Uterus (tissue), 4 donors: ENCODE results near the gene TPH2. TPM values are rescaled to one million over a fixed set of nuclear protein-coding genes. Genes with fewer than 3 reads are reported as not detected.
A peak's percentile ranks its signal among the peaks of the same experiment; 100 is the strongest.

Source experiments
- DNase-seq, 2 donors: peaks; one replicate each; pipeline ENCODE4 v3.0.0-alpha.2; 2019 to 2020
- H3K27ac ChIP-seq, 2 donors: fragments of 200-600 bp; sonication (generic); 1 replicate in 1 of 2; 2 replicates in 1 of 2; pipeline ENCODE4 v1.5.1; 2016 to 2018
- H3K27me3 ChIP-seq, 2 donors: fragments of 200-600 bp; sonication (generic); one replicate each; pipeline ENCODE4 v1.5.1; 2018 to 2019; ENCODE audit warnings: control low read depth in 1 of 2
- H3K36me3 ChIP-seq, 2 donors: fragments of 200-600 bp; sonication (generic); one replicate each; pipeline ENCODE4 v1.5.1; 2019; ENCODE audit warnings: control low read depth in 1 of 2
- H3K4me1 ChIP-seq, 2 donors: fragments of 200-600 bp; sonication (generic); one replicate each; pipeline ENCODE4 v1.5.1; 2018 to 2019; ENCODE audit warnings: control low read depth in 1 of 2
- H3K4me3 ChIP-seq, 2 donors: fragments of 200-600 bp; sonication (generic); 1 replicate in 1 of 2; 2 replicates in 1 of 2; pipeline ENCODE4 v1.5.1; 2018 to 2019; ENCODE audit warnings: mild to moderate bottlenecking in 1 of 2
- H3K9me3 ChIP-seq, 2 donors: fragments of 200-600 bp; sonication (generic); one replicate each; pipeline ENCODE4 v1.5.1; 2019; ENCODE audit warnings: control low read depth in 1 of 2
- POLR2A ChIP-seq, 2 donors: fragments of 450-650 bp; IDR thresholded peaks; one replicate each; pipeline ENCODE4 v1.6.1; 2016; ENCODE audit warnings: antibody characterized with exemption in 2 of 2, mild to moderate bottlenecking in 1 of 2, moderate library complexity in 1 of 2
- intact Hi-C: fragments of 100-400 bp; cut with DNase I; formaldehyde crosslinking; loops from one replicate; pipeline ENCODE4 v1.15.1; 2023; ENCODE audit warnings: low total_unique reads
- total RNA-seq, 4 donors: library from RNA; depleted of rRNA in 3 of 4; stranded (reverse); fragments of >200 nt in 3 of 4; gene quantifications; one replicate each; pipeline versions ENCODE4 v1.1.0 to v1.2.4, GENCODE V29; 2014 to 2023
- TF ChIP-seq, protein P1 (sequence below), 4 experiments: fragments of 200-600 bp in 2 of 4; fragments of 450-650 bp in 2 of 4; sonication (generic) in 2 of 4; IDR thresholded peaks; one replicate each; pipeline ENCODE4 v1.5.1; 2016 to 2019; ENCODE audit warnings: antibody characterized with exemption in 4 of 4, mild to moderate bottlenecking in 2 of 4, moderate library complexity in 1 of 4
- donor health status: DM: yes; HTN: yes; CAD: no.

The TPH2 gene
- total RNA-seq = not detected

DNA sequence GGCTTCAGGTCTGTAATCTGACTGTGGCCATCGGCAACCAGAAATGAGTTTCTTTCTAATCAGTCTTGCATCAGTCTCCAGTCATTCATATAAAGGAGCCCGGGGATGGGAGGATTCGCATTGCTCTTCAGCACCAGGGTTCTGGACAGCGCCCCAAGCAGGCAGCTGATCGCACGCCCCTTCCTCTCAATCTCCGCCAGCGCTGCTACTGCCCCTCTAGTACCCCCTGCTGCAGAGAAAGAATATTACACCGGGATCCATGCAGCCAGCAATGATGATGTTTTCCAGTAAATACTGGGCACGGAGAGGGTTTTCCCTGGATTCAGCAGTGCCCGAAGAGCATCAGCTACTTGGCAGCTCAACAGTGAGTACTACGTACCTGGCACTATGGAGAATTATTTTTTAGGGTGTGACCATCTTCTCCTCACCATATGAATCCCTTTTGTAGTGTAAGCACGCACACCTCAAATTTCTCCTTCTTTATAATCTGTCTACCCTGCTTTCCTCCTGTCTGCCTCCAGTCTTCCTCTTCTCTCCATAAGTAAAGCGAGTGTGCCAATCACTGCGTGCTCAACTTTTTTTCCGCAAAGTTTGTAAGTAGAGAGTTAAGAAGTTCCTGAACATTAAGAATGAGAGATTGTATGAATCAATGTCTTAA lies at the start of gene TPH2:
TPH2 (plus strand) TSS at position 118 of the 658 bp plus-strand sequence; CDS start at position 260, 142 bp downstream.
- Histone ChIP-seq H3K27me3 (peaks cover 0 to 5% of the 10 kb centered on the region in 2 donors), H3K4me1 (no peaks in the 10 kb centered on the region), H3K9me3 (no peaks in the 10 kb centered on the region), H3K27ac (no peak within 1 kb of the TSS), H3K4me3 (no peak within 1 kb of the TSS), H3K36me3 (no peaks in the 10 kb centered on the region)
- DNase-seq = no peak
- intact Hi-C loops = no loop called here
- no peak for TF ChIP-seq POLR2A (IDR thresholded peaks at IDR 0.05)
- TF ChIP-seq, protein P1, sequence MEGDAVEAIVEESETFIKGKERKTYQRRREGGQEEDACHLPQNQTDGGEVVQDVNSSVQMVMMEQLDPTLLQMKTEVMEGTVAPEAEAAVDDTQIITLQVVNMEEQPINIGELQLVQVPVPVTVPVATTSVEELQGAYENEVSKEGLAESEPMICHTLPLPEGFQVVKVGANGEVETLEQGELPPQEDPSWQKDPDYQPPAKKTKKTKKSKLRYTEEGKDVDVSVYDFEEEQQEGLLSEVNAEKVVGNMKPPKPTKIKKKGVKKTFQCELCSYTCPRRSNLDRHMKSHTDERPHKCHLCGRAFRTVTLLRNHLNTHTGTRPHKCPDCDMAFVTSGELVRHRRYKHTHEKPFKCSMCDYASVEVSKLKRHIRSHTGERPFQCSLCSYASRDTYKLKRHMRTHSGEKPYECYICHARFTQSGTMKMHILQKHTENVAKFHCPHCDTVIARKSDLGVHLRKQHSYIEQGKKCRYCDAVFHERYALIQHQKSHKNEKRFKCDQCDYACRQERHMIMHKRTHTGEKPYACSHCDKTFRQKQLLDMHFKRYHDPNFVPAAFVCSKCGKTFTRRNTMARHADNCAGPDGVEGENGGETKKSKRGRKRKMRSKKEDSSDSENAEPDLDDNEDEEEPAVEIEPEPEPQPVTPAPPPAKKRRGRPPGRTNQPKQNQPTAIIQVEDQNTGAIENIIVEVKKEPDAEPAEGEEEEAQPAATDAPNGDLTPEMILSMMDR (IDR thresholded peaks at IDR 0.05) = peak in 1 of 4 experiments; percentile 10

DNA sequence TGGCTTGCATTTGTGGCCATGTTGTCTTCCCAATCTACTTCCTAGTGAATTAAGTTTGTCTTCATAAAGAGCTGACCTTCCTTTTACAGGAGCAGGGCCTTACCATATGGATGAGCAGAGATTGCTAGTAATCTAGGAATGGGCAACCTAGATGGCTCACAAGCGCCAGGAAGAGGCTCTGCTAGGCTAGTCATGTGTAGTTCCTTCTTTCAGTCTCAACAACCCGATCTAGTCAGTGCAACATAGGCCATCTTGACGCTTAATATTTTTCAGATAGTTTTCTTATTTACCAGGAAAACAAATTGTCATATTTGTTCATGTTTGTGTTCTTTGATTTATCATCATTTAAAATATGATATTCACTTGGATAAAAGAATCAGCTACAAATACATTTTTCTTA lies 48.2 kb upstream of the TPH2 start:
- no peak overlapping the region for H3K4me3 ChIP-seq
- intact Hi-C loops = no loop called here
- DNase-seq = no peak
- H3K27ac ChIP-seq = no peak overlapping the region
- no peaks in the 10 kb centered on the region for H3K27me3 ChIP-seq
- no peaks in the 10 kb centered on the region for H3K4me1 ChIP-seq
- TF ChIP-seq, protein P1 (IDR thresholded peaks at IDR 0.05) = no peak
- no peak for TF ChIP-seq POLR2A (IDR thresholded peaks at IDR 0.05)
- H3K9me3 ChIP-seq = no peaks in the 10 kb centered on the region
- H3K36me3 ChIP-seq = no peaks in the 10 kb centered on the region

DNA sequence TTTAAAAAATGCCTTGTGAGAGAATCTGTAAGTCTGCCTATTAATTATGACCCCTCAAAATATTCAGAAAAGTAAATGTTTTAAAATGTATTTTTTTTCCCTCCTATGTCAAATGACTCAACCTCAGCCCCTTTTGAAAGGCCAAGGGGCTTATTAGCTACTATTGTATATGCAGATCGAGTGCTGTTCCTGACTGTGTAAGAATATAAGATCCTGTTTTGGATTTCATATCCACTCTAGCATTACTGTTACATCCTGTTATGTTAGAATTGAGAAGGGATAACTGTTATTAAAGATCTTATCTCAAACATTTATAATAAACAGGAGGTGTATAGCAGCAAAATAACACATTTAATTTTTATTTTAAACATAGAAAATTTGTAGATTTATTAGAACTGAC lies 46.6 kb upstream of the TPH2 start:
- intact Hi-C loops = no loop called here
- Histone ChIP-seq H3K27ac (no peak overlapping the region), H3K9me3 (no peaks in the 10 kb centered on the region), H3K4me3 (no peak overlapping the region), H3K4me1 (no peaks in the 10 kb centered on the region), H3K27me3 (no peaks in the 10 kb centered on the region), H3K36me3 (no peaks in the 10 kb centered on the region)
- no peak for TF ChIP-seq POLR2A (IDR thresholded peaks at IDR 0.05)
- DNase-seq = no peak

DNA sequence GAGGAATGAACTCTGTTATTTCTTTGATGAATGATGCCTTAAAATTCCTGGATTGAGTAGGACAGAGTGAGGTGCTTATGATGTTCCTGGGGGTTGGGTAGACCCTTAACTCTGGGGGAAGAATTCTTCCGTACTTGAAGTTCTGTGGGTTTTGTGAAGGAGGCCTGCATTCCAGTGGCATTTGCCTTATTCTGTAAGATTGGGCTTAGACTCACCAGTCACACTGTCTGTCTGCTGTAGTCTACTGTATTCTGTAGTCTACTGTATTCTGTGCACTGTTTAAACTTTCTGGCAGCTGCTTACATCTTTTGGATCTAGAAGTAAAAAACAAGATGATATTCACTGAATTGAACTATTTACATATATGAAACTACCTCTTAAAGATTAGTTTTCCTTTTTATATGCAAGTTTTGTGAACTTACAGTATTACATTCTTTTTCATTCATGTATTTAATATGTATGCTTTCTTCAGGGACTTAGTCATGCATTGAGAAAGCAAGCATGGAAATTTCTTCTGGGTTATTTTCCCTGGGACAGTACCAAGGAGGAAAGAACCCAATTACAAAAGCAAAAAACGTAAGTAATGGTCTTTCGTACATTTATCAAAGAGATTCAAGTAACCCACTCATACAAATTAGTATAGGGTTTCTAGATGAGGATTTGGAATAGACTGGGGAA lies 42.3 kb upstream of the TPH2 start:
- DNase-seq = no peak
- intact Hi-C loops = no loop called here
- Histone ChIP-seq H3K27ac (no peak overlapping the region), H3K4me3 (no peak overlapping the region), H3K27me3 (no peaks in the 10 kb centered on the region), H3K9me3 (no peaks in the 10 kb centered on the region), H3K4me1 (no peaks in the 10 kb centered on the region), H3K36me3 (no peaks in the 10 kb centered on the region)
- TF ChIP-seq, protein P1 (IDR thresholded peaks at IDR 0.05) = no peak
- TF ChIP-seq POLR2A (IDR thresholded peaks at IDR 0.05) = no peak

DNA sequence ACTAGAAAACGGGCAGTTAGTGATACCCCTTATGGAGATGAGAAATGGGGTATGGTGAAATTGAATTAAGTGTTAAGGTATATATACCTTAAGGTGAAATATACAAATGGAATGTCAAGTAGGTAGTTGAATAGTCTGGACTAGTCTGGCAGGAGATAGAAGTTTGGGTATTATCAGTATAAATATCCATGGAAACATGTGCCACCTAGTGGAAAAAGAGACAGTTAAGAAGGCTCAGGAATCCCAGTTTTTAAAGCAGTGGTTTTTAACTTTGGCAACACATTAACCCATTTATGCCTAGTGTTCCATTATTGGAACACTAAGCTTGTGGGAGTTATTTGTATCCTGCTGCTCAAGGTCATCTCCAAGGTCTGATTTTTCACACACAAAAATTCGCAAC lies 38.6 kb upstream of the TPH2 start:
- H3K9me3 ChIP-seq = no peaks in the 10 kb centered on the region
- no peak for TF ChIP-seq POLR2A (IDR thresholded peaks at IDR 0.05)
- TF ChIP-seq, protein P1 (IDR thresholded peaks at IDR 0.05) = no peak
- H3K36me3 ChIP-seq = no peaks in the 10 kb centered on the region
- no peaks in the 10 kb centered on the region for H3K27me3 ChIP-seq
- intact Hi-C loops = no loop called here
- H3K4me3 ChIP-seq = no peak overlapping the region
- no peaks in the 10 kb centered on the region for H3K4me1 ChIP-seq
- no peak overlapping the region for H3K27ac ChIP-seq
- no peak for DNase-seq
